KMS-11 (cell line): ENCODE data around the gene KRT14.

ENCODE experiments used
- H2AFZ ChIP-seq: fragments of 200-600 bp; sonication (generic); 2 replicates; pipeline ENCODE4 v1.6.1; 2016; ENCODE audit warnings: antibody characterized with exemption, mixed run types, low read depth
- H3K27ac ChIP-seq: fragments of 200-600 bp; sonication (generic); 2 replicates; pipeline ENCODE4 v1.6.1; 2016; ENCODE audit warnings: mild to moderate bottlenecking, mixed run types
- H3K27me3 ChIP-seq: fragments of 200-600 bp; sonication (generic); 2 replicates; pipeline ENCODE4 v1.6.1; 2017; ENCODE audit warnings: mild to moderate bottlenecking, low read depth, mixed run types, moderate library complexity; ENCODE audit not compliant: insufficient read depth
- H3K36me3 ChIP-seq: fragments of 200-600 bp; sonication (generic); 2 replicates; pipeline ENCODE4 v1.6.1; 2017; ENCODE audit warnings: mild to moderate bottlenecking, mixed run types; ENCODE audit not compliant: insufficient read depth
- H3K4me1 ChIP-seq: fragments of 200-600 bp; sonication (generic); 2 replicates; pipeline ENCODE4 v1.6.1; 2016; ENCODE audit warnings: mild to moderate bottlenecking, low read depth, mixed run types; ENCODE audit not compliant: poor library complexity, severe bottlenecking
- H3K4me2 ChIP-seq: fragments of 200-600 bp; sonication (generic); 2 replicates; pipeline ENCODE4 v1.7.0; 2016; ENCODE audit warnings: mild to moderate bottlenecking, mixed run types
- H3K4me3 ChIP-seq: fragments of 200-600 bp; sonication (generic); IDR thresholded peaks from 2 replicates; pipeline ENCODE4 v1.6.1; 2017; ENCODE audit warnings: low read depth, low read length, mixed read lengths; ENCODE audit not compliant: insufficient read depth
- H3K79me2 ChIP-seq: fragments of 200-600 bp; sonication (generic); 2 replicates; pipeline ENCODE4 v1.6.1; 2016; ENCODE audit warnings: low read depth, mixed run types; ENCODE audit not compliant: insufficient read depth
- H3K9ac ChIP-seq: fragments of 200-600 bp; sonication (generic); 2 replicates; pipeline ENCODE4 v1.6.1; 2016; ENCODE audit warnings: mild to moderate bottlenecking, mixed run types
- H4K20me1 ChIP-seq: fragments of 200-600 bp; sonication (generic); 2 replicates; pipeline ENCODE4 v1.6.1; 2016; ENCODE audit warnings: mild to moderate bottlenecking, mixed run types; ENCODE audit not compliant: insufficient read depth
- CTCF ChIP-seq: fragments of 200-600 bp; sonication (generic); conservative IDR thresholded peaks from 2 replicates; pipeline ENCODE4 v1.6.1; 2017; ENCODE audit warnings: low read depth, mild to moderate bottlenecking, antibody characterized with exemption, low read length, moderate library complexity, mixed read lengths

Gene KRT14

DNA sequence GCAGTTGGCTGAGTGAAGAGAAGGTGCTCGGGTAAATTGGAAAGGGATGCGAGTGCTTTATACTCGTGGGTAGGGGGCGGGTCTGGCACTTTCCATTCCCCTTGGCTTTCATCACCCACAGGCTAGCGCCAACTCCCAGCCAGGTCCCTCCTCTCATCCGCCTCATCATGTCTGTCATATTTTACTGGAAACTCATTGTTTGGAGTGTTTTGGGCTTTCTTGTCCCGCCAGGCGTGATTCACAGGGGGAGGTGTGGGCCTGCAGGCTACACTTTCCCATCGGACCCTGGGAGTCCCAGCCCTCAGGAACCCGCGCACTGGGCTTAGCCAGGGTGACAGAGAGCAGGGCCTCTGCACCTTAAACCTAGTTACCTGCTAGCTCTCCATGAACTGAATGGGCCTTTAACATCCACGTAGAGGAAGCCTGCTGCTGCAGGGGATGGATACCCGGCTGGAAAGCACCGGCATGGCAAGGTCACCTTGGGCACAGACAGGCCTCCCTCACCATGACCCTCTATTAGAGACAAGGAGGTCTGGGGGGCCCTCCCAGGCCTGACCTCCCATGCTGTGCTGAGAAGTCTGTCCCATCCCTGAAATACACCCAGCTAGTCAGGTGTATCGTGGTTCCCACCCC is at the start of gene KRT14:
Gene KRT14 (minus strand): TSS at position 33 of the 633 bp plus-strand sequence. CDS start 61 bp downstream, outside the sequence.
- H3K79me2 ChIP-seq = no peaks in the 10 kb centered on the region
- no peaks in the 10 kb centered on the region for H4K20me1 ChIP-seq
- H3K27me3 ChIP-seq = peaks cover 25% of the 10 kb centered on the region
- H3K36me3 ChIP-seq = no peaks in the 10 kb centered on the region
- no peak within 1 kb of the TSS for H3K9ac ChIP-seq
- no peak within 1 kb of the TSS for H2AFZ ChIP-seq
- H3K4me1 ChIP-seq = peaks cover 10% of the 10 kb centered on the region
- H3K4me2 ChIP-seq = no peak within 1 kb of the TSS
- no peak within 1 kb of the TSS for H3K27ac ChIP-seq
- H3K4me3 ChIP-seq = no peak within 1 kb of the TSS
- no peak for TF ChIP-seq CTCF

- H4K20me1 ChIP-seq = no peaks in the 10 kb centered on the region
- no peak overlapping the region for H3K27ac ChIP-seq
- H3K27me3 ChIP-seq = peaks cover 17% of the 10 kb centered on the region; the same call in 1 of the 2 replicates
- no peaks in the 10 kb centered on the region for H3K4me1 ChIP-seq
- no peak overlapping the region for H3K4me2 ChIP-seq
- H3K9ac ChIP-seq = no peak overlapping the region
- no peaks in the 10 kb centered on the region for H3K79me2 ChIP-seq
- H3K4me3 ChIP-seq = no peak overlapping the region
- no peak overlapping the region for H2AFZ ChIP-seq
- TF ChIP-seq CTCF = no peak
- H3K36me3 ChIP-seq = no peaks in the 10 kb centered on the region
Measured at GRCh38 chr17:41635121-41636097, 48.7 kb upstream of the KRT14 start.

- Histone ChIP-seq H3K36me3 (no peaks in the 10 kb centered on the region), H4K20me1 (no peaks in the 10 kb centered on the region), H3K4me2 (no peak overlapping the region), H3K27me3 (peaks cover 24% of the 10 kb centered on the region; the same call in 1 of the 2 replicates), H3K27ac (no peak overlapping the region), H3K79me2 (no peaks in the 10 kb centered on the region), H2AFZ (no peak overlapping the region), H3K4me3 (no peak overlapping the region), H3K4me1 (no peaks in the 10 kb centered on the region), H3K9ac (no peak overlapping the region)
- no peak for TF ChIP-seq CTCF
Measured at GRCh38 chr17:41634639-41635038, 47.9 kb upstream of the KRT14 start.

DNA sequence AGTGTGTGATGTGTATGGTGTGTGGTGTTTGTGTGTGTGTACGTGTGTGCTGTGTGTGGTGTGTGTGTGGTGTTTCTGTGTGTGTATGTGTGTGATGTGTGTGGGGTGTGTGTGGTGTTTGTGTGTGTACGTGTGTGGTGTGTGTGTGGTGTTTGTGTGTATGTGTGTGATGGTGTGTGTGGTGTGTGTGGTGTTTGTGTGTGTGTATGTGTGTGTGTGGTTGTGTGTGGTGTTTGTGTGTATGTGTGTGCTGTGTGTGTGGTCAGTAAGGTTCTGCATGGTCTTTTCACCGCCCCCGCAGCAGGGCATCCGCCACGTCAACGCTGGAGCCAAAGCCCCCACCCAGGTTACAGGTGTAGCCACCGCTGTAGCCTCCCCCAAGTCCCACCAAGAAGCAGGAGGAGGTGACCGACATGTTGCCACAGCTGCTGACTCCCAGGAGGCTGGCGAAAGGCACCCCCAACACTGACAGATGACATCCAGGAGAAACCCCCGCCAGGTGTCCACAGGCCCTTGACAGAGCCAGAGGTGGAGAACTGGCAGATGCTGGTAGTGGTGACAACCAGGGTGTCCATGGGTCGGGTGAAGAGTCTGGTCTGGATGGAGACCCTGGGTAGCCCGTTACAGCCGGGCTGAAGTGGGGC is 47.0 kb upstream of the KRT14 start:
- Histone ChIP-seq H3K36me3 (no peaks in the 10 kb centered on the region), H3K9ac (no peak overlapping the region), H3K79me2 (no peaks in the 10 kb centered on the region), H3K27me3 (peaks cover 23% of the 10 kb centered on the region; the same call in 1 of the 2 replicates), H2AFZ (no peak overlapping the region), H3K4me3 (no peak overlapping the region), H3K4me2 (no peak overlapping the region), H3K27ac (no peak overlapping the region), H4K20me1 (no peaks in the 10 kb centered on the region), H3K4me1 (no peaks in the 10 kb centered on the region)
- TF ChIP-seq CTCF = no peak
